SU-DHL-6 (cell line): ENCODE measurements around the gene CDK12.
A peak's percentile ranks its signal among the peaks of the same experiment; 100 is the strongest.

Experiments
- H2AFZ ChIP-seq: fragments of 200-600 bp; sonication (generic); 2 replicates; pipeline ENCODE4 v1.6.1; 2014; ENCODE audit warnings: low read depth, mild to moderate bottlenecking, moderate library complexity, mixed read lengths, antibody characterized with exemption, low read length; ENCODE audit not compliant: severe bottlenecking
- H3F3A ChIP-seq: fragments of 200-600 bp; shearing (Covaris generic); 2 replicates; pipeline ENCODE4 v1.6.0; 2016; ENCODE audit warnings: antibody characterized with exemption, mild to moderate bottlenecking; ENCODE audit not compliant: insufficient read depth
- H3K27ac ChIP-seq: fragments of 200-600 bp; sonication (generic); 2 replicates; pipeline ENCODE4 v1.5.1; 2016; ENCODE audit warnings: low read depth, mild to moderate bottlenecking, low read length, moderate library complexity, mixed read lengths
- H3K27me3 ChIP-seq: fragments of 200-600 bp; sonication (generic), shearing (Covaris generic); 2 replicates; pipeline ENCODE4 v1.6.0; 2014; ENCODE audit warnings: mild to moderate bottlenecking, low read length
- H3K36me3 ChIP-seq: fragments of 200-600 bp; sonication (generic); 2 replicates; pipeline ENCODE4 v1.6.1; 2014; ENCODE audit warnings: mild to moderate bottlenecking, low read length, mixed read lengths
- H3K4me2 ChIP-seq: fragments of 300-600, 200-600 bp; shearing (Covaris generic), sonication (generic); 2 replicates; pipeline ENCODE4 v1.6.0; 2014; ENCODE audit warnings: low read length, low read depth, mild to moderate bottlenecking; ENCODE audit not compliant: poor library complexity, severe bottlenecking
- H3K4me3 ChIP-seq: fragments of 200-600 bp; sonication (generic); 2 replicates; pipeline ENCODE4 v1.5.1; 2014; ENCODE audit warnings: antibody characterized with exemption, low read length, mild to moderate bottlenecking, mixed read lengths; ENCODE audit not compliant: insufficient read depth, poor library complexity, severe bottlenecking
- H3K79me2 ChIP-seq: fragments of 200-600 bp; sonication (generic); 2 replicates; pipeline ENCODE4 v1.6.1; 2014; ENCODE audit warnings: mild to moderate bottlenecking, low read length, moderate library complexity; ENCODE audit not compliant: insufficient read depth
- H3K9ac ChIP-seq: fragments of 200-600 bp; sonication (generic); 2 replicates; pipeline ENCODE4 v1.7.0; 2014; ENCODE audit warnings: mild to moderate bottlenecking, low read length
- H3K9me2 ChIP-seq: fragments of 200-600 bp; sonication (generic); replicated peaks from 2 replicates; pipeline ENCODE4 v1.6.1; 2014; ENCODE audit warnings: low read length; ENCODE audit not compliant: insufficient read depth
- H3K9me3 ChIP-seq: fragments of 200-600 bp; sonication (generic); 2 replicates; pipeline ENCODE4 v1.6.1; 2014; ENCODE audit warnings: low read length, mixed read lengths; ENCODE audit not compliant: insufficient read depth
- H4K20me1 ChIP-seq: fragments of 200-600 bp; sonication (generic); 2 replicates; pipeline ENCODE4 v1.6.1; 2014; ENCODE audit warnings: low read depth, mild to moderate bottlenecking, antibody characterized with exemption, low read length, moderate library complexity, mixed read lengths
- EZH2phosphoT487 ChIP-seq: fragments of 200-600 bp; sonication (generic), shearing (Covaris generic); conservative IDR thresholded peaks from 2 replicates; pipeline ENCODE4 v1.6.1; 2018; ENCODE audit warnings: mild to moderate bottlenecking, antibody characterized with exemption, low read length, moderate library complexity, mixed read lengths
- TF ChIP-seq, protein P1 (sequence below): fragments of 200-600 bp; sonication (generic); IDR thresholded peaks from one replicate; pipeline ENCODE4 v1.5.1; 2017; ENCODE audit warnings: antibody characterized with exemption, mild to moderate bottlenecking, low read length, moderate library complexity; ENCODE audit not compliant: insufficient read depth, poor library complexity, severe bottlenecking

The CDK12 gene

DNA sequence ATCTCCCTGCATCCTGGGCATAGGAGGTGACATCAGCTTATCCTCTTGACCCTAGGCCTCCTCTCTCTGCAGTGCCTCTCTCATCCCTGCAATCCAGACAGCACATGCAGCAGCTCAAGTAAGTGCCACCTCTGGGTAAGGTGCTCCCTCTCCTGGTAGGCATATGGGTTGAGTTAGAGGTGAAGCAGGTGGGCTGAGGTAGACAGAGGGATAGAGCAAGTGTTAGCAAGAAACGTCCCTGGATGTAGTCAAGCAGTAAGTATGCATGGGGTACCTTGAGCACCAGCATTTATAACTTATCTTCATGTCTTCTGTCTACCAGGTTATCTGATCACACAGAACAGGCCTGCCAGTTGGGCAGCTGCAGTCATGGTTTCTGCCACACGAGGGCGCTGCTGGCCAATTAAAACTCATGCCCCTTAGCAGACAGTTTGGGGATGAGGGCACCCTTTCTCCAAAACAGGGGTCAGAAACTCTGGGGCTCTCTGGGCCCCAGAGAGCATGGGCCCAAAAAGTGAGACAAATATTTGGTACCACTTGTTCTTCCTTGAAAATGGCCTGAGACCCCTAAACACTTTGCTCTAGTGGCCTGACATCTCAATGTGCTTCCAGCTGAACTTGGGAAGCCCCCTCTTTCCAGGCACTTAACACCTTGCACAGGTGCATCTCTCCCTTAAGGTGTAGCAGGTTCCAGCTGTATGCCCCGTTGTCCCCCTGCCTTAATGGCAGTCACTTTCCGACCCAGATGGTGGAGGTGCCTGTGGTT, 86.6 kb downstream of the CDK12 start:
- TF ChIP-seq, protein P1, sequence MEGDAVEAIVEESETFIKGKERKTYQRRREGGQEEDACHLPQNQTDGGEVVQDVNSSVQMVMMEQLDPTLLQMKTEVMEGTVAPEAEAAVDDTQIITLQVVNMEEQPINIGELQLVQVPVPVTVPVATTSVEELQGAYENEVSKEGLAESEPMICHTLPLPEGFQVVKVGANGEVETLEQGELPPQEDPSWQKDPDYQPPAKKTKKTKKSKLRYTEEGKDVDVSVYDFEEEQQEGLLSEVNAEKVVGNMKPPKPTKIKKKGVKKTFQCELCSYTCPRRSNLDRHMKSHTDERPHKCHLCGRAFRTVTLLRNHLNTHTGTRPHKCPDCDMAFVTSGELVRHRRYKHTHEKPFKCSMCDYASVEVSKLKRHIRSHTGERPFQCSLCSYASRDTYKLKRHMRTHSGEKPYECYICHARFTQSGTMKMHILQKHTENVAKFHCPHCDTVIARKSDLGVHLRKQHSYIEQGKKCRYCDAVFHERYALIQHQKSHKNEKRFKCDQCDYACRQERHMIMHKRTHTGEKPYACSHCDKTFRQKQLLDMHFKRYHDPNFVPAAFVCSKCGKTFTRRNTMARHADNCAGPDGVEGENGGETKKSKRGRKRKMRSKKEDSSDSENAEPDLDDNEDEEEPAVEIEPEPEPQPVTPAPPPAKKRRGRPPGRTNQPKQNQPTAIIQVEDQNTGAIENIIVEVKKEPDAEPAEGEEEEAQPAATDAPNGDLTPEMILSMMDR, result peak; percentile 99
- TF ChIP-seq EZH2phosphoT487, result no peak
- no peak overlapping the region for H3K27ac ChIP-seq

DNA sequence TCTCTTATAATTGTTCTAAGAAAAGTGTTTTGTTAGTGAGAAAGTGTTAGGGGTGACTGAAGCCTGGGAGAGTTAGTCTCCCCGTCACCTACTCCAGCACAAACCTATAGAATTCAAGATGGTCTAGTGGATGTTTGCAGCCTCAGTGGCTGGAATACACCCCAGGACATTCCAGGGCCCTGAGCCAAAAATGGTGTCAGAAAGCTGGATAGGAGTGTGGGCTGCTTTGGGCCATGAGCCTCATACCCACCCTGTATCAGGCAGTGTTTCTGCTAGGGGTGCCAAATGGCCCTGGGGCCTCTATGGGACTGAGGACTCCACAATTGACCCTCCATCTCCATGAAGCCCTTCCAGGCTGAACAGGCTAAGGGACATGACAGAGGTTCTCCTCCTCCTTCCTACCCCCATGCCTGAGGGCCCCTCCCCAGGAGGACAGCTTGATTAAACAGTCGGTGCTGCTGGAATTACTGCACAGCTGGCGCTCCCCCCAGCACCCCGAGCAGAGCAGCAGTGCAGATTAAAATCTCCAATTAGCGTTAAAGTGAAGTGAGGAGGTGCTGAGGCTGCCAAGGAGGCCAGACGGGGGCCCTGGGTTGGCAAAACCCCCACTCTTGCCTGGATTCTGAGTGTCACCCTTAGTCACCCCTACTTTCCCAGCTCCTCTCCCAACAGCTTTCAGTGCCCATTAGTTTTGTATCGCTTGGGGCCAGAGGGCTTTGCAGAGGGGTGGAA, 87.4 kb downstream of the CDK12 start:
- H3F3A ChIP-seq, result no peaks in the 10 kb centered on the region
- H3K4me3 ChIP-seq, result no peak overlapping the region
- H3K79me2 ChIP-seq, result no peaks in the 10 kb centered on the region
- H3K36me3 ChIP-seq, result no peaks in the 10 kb centered on the region
- H3K9ac ChIP-seq, result no peak overlapping the region
- no peaks in the 10 kb centered on the region for H3K9me2 ChIP-seq
- no peaks in the 10 kb centered on the region for H4K20me1 ChIP-seq
- no peaks in the 10 kb centered on the region for H3K27me3 ChIP-seq
- H3K4me2 ChIP-seq, result no peak overlapping the region
- TF ChIP-seq EZH2phosphoT487, result no peak
- TF ChIP-seq, protein P1, result no peak
- H3K27ac ChIP-seq, result no peak overlapping the region
- H2AFZ ChIP-seq, result no peak overlapping the region
- no peaks in the 10 kb centered on the region for H3K9me3 ChIP-seq

More for the DNA sequence above, 86.6 kb downstream of the CDK12 start:
- Histone ChIP-seq H3K9ac (no peak overlapping the region), H3K4me2 (no peak overlapping the region), H3K9me2 (no peaks in the 10 kb centered on the region), H3K79me2 (no peaks in the 10 kb centered on the region), H4K20me1 (no peaks in the 10 kb centered on the region), H3K36me3 (no peaks in the 10 kb centered on the region), H3K4me3 (no peak overlapping the region), H2AFZ (no peak overlapping the region), H3K9me3 (no peaks in the 10 kb centered on the region), H3K27me3 (no peaks in the 10 kb centered on the region), H3F3A (no peaks in the 10 kb centered on the region)

DNA sequence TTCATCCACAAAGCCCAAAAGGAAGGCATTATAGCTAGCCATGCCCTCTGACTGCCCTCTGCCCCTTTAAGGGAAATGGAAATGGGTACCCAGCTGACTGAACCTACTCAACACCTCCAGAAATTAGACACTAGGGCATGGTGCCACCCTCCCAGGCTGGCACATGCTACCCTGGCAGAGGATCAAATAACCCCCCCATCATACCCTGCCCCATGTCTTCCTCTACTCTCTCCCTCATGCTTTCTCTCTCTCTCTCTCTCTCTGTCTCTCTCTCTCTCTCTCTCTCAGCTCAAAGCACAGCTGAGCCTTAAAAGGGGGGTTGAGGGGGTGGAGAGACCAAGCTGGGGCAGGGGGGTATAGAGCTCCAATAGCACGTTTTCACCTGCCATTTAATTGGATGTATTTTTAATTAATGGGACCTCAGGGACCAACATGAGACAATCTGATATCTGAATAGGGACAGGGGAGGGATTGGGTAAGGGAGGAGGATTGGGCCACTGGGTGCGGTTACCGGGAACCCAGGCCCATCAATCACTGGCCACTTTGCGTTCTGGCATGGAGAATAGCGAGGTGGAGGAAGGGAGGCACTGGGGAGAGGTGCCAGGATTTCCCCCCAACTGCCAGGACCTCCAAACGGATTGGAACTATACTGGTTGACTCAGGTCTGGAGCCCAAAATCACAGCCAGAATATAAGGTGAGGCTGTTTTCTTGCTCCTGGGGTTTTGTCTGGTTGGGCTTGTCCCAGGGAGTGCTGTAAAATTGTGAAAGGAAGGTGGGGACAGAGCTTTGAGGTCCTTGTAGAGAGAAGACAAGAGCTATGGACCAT, 88.7 kb downstream of the CDK12 start:
- Histone ChIP-seq H3K79me2 (no peaks in the 10 kb centered on the region), H3K27me3 (no peaks in the 10 kb centered on the region), H3K9me2 (no peaks in the 10 kb centered on the region), H3K36me3 (no peaks in the 10 kb centered on the region), H4K20me1 (no peaks in the 10 kb centered on the region), H3F3A (no peaks in the 10 kb centered on the region), H3K4me2 (no peak overlapping the region), H3K9ac (no peak overlapping the region), H3K27ac (no peak overlapping the region), H3K4me3 (no peak overlapping the region), H2AFZ (no peak overlapping the region), H3K9me3 (no peaks in the 10 kb centered on the region)
- TF ChIP-seq EZH2phosphoT487, result no peak
- TF ChIP-seq, protein P1, result no peak
